Tibial artery (tissue), 4 donors: ENCODE measurements around the gene OSBPL8.
"Not testable (repeated sequence)": the region's sequence is repeated elsewhere in the genome, so short reads cannot be mapped to it uniquely, and the experiment has no call there.

Source experiments
- DNase-seq, 2 donors: peaks; one replicate each; pipeline ENCODE4 v3.0.0-alpha.2; 2019
- H3K27ac ChIP-seq, 2 donors: fragments of 200-600 bp; sonication (generic) in 1 of 2; 1 replicate in 1 of 2; 2 replicates in 1 of 2; pipeline ENCODE4 v1.5.1; 2018 to 2019; ENCODE audit warnings: mild to moderate bottlenecking in 1 of 2
- H3K27me3 ChIP-seq, 2 donors: fragments of 200-600 bp; sonication (generic) in 1 of 2; one replicate each; pipeline versions ENCODE4 v1.5.1 to v1.6.0; 2016 to 2019
- H3K36me3 ChIP-seq, 3 donors: fragments of 200-600 bp; sonication (generic) in 2 of 3; one replicate each; pipeline ENCODE4 v1.5.1; 2016 to 2019; ENCODE audit warnings: mild to moderate bottlenecking in 2 of 3
- H3K4me1 ChIP-seq, 4 donors: fragments of 200-600 bp; sonication (generic) in 2 of 4; 1 replicate in 3 of 4; 2 replicates in 1 of 4; pipeline ENCODE4 v1.5.1; 2016 to 2019
- H3K4me3 ChIP-seq, 2 donors: fragments of 200-600 bp; sonication (generic) in 1 of 2; 1 replicate in 1 of 2; 2 replicates in 1 of 2; pipeline ENCODE4 v1.5.1; 2018 to 2019; ENCODE audit warnings: mild to moderate bottlenecking in 2 of 2
- H3K9me3 ChIP-seq, 3 donors: fragments of 200-600 bp; sonication (generic) in 1 of 3; one replicate each; pipeline ENCODE4 v1.5.1; 2016 to 2019
- CTCF ChIP-seq, 2 experiments: fragments of 200-600 bp in 1 of 2; fragments of 450-650 bp in 1 of 2; IDR thresholded peaks; one replicate each; pipeline ENCODE4 v1.5.1; 2017 to 2019; ENCODE audit warnings: antibody characterized with exemption in 2 of 2, mild to moderate bottlenecking in 1 of 2, moderate library complexity in 1 of 2
- intact Hi-C: fragments of 100-400 bp; cut with DNase I; formaldehyde crosslinking; loops from one replicate; pipeline ENCODE4 v1.15.0; 2023; ENCODE audit warnings: low total_unique reads

The OSBPL8 gene

GRCh38 chr12:76501390-76501789 lies 58.2 kb downstream of the OSBPL8 start:
- intact Hi-C loops: no loop called here
- TF ChIP-seq CTCF (IDR thresholded peaks at IDR 0.05): no peak
- H3K27ac ChIP-seq: no peak overlapping the region
- no peaks in the 10 kb centered on the region for H3K27me3 ChIP-seq
- no peak for DNase-seq
- peaks cover 0 to 3% (median 0%) of the 10 kb centered on the region in 4 donors for H3K4me1 ChIP-seq
- H3K9me3 ChIP-seq: no peaks in the 10 kb centered on the region
- H3K4me3 ChIP-seq: no peak overlapping the region
- no peaks in the 10 kb centered on the region for H3K36me3 ChIP-seq

GRCh38 chr12:76499136-76499535 lies 60.4 kb downstream of the OSBPL8 start:
- H3K36me3 ChIP-seq, H3K9me3 ChIP-seq, H3K4me3 ChIP-seq, DNase-seq, intact Hi-C loops, H3K27me3 ChIP-seq, H3K4me1 ChIP-seq, H3K27ac ChIP-seq: not testable (repeated sequence)

GRCh38 chr12:76495556-76495955 lies 64.0 kb downstream of the OSBPL8 start:
- Histone ChIP-seq H3K9me3 (peaks cover 0 to 10% (median 8%) of the 10 kb centered on the region in 3 donors), H3K27ac (no peak overlapping the region), H3K36me3 (peaks cover 4 to 9% (median 5%) of the 10 kb centered on the region in 3 donors), H3K27me3 (no peaks in the 10 kb centered on the region), H3K4me3 (no peak overlapping the region), H3K4me1 (peaks cover 0 to 3% (median 0%) of the 10 kb centered on the region in 4 donors)
- TF ChIP-seq CTCF (IDR thresholded peaks at IDR 0.05): no peak
- intact Hi-C loops: no loop called here
- DNase-seq: no peak

GRCh38 chr12:76491292-76491691 lies 68.3 kb downstream of the OSBPL8 start:
- intact Hi-C loops: no loop called here
- TF ChIP-seq CTCF (IDR thresholded peaks at IDR 0.05): no peak

GRCh38 chr12:76490763-76491162 lies 68.8 kb downstream of the OSBPL8 start:
- H3K27me3 ChIP-seq: no peaks in the 10 kb centered on the region
- no peak overlapping the region for H3K27ac ChIP-seq
- H3K9me3 ChIP-seq: peaks cover 3 to 10% (median 8%) of the 10 kb centered on the region in 3 donors
- peaks cover 11 to 19% (median 13%) of the 10 kb centered on the region in 3 donors for H3K36me3 ChIP-seq
- DNase-seq: no peak
- H3K4me1 ChIP-seq: no peaks in the 10 kb centered on the region
- intact Hi-C loops: no loop called here
- no peak overlapping the region for H3K4me3 ChIP-seq
- no peak for TF ChIP-seq CTCF (IDR thresholded peaks at IDR 0.05)

More at GRCh38 chr12:76491292-76491691, 68.3 kb downstream of the OSBPL8 start:
- Histone ChIP-seq H3K9me3 (peaks cover 3 to 10% (median 8%) of the 10 kb centered on the region in 3 donors), H3K4me1 (no peaks in the 10 kb centered on the region), H3K36me3 (peaks cover 11 to 18% (median 13%) of the 10 kb centered on the region in 3 donors), H3K27ac (no peak overlapping the region), H3K4me3 (no peak overlapping the region), H3K27me3 (no peaks in the 10 kb centered on the region)
- DNase-seq: no peak

GRCh38 chr12:76489737-76490136 lies 69.8 kb downstream of the OSBPL8 start:
- Histone ChIP-seq H3K9me3 (peaks cover 3 to 10% (median 8%) of the 10 kb centered on the region in 3 donors), H3K4me1 (no peaks in the 10 kb centered on the region), H3K4me3 (no peak overlapping the region), H3K27me3 (no peaks in the 10 kb centered on the region), H3K27ac (no peak overlapping the region), H3K36me3 (peaks cover 11 to 19% (median 13%) of the 10 kb centered on the region in 3 donors)
- intact Hi-C loops: no loop called here
- no peak for TF ChIP-seq CTCF (IDR thresholded peaks at IDR 0.05)
- DNase-seq: no peak
